Measurements from ENCODE around the gene ANKRD33B.

GRCh38 chr5:10632110-10632761 lies 68.4 kb downstream of the ANKRD33B start:
- TF ChIP-seq CTCF (conservative IDR thresholded peaks at IDR 0.05; ENCODE audit: low read depth, low read length) = no peak
- no peak for TF ChIP-seq EZH2phosphoT487 (IDR thresholded peaks at IDR 0.05; ENCODE audit: borderline replicate concordance, low read length)

Data from PC-3 (cell line).